Prostate gland (tissue), 2 donors: Measurements from ENCODE around the gene CACNA1I. TPM values are rescaled to one million over a fixed set of nuclear protein-coding genes. Genes with fewer than 3 reads are reported as not detected.

Experiments used
- DNase-seq: peaks from one replicate; pipeline ENCODE4 v3.0.0-alpha.2; 2019; ENCODE audit warnings: low spot score
- H3K27ac ChIP-seq, 2 donors: fragments of 200-600 bp; sonication (generic); 2 replicates each; pipeline ENCODE4 v1.5.1; 2017 to 2019
- H3K27me3 ChIP-seq: fragments of 200-600 bp; sonication (generic); replicated peaks from 2 replicates; pipeline ENCODE4 v1.5.1; 2019; ENCODE audit not compliant: insufficient read depth
- H3K36me3 ChIP-seq, 2 donors: fragments of 200-600 bp; sonication (generic); 1 replicate in 1 of 2; 2 replicates in 1 of 2; pipeline versions ENCODE4 v1.5.1 to v1.8.1; 2017 to 2019
- H3K4me1 ChIP-seq: fragments of 200-600 bp; sonication (generic); replicated peaks from 2 replicates; pipeline ENCODE4 v1.5.1; 2019
- H3K4me3 ChIP-seq, 2 donors: fragments of 200-600 bp; sonication (generic); 2 replicates each; pipeline ENCODE4 v1.5.1; 2017 to 2019
- H3K9me3 ChIP-seq: fragments of 200-600 bp; sonication (generic); 2 replicates; pipeline ENCODE4 v1.5.1; 2017
- CTCF ChIP-seq, 4 experiments: fragments of 200-600 bp in 2 of 4; fragments of 450-650 bp in 2 of 4; sonication (generic) in 2 of 4; IDR thresholded peaks; 1 replicate in 3 of 4; 2 replicates in 1 of 4; pipeline ENCODE4 v1.5.1; 2016 to 2019; ENCODE audit warnings: antibody characterized with exemption in 4 of 4, mild to moderate bottlenecking in 2 of 4, moderate library complexity in 2 of 4
- POLR2A ChIP-seq: fragments of 450-650 bp; IDR thresholded peaks from one replicate; pipeline ENCODE4 v1.6.1; 2016; ENCODE audit warnings: antibody characterized with exemption, mild to moderate bottlenecking
- POLR2AphosphoS5 ChIP-seq: sonication (generic); formaldehyde crosslinking; IDR thresholded peaks from one replicate; pipeline ENCODE4 v1.6.1; 2017; ENCODE audit warnings: antibody characterized with exemption
- WGBS: methylation state at CpG from one replicate; pipeline ENCODE4 v1.1.5; 2018; 5-methylcytosine and 5-hydroxymethylcytosine counted together
- intact Hi-C: fragments of 100-400 bp; cut with DNase I; formaldehyde crosslinking; loops from one replicate; pipeline ENCODE4 v1.14.2; 2022
- total RNA-seq, 2 donors: library from RNA; depleted of rRNA; stranded (reverse); fragments of >200 nt; gene quantifications; one replicate each; pipeline ENCODE4 v1.1.0, GENCODE V29; 2016

Gene CACNA1I
- total RNA-seq, 2 donors from 2014 or later = 0.05 to 0.68 TPM

- no peaks in the 10 kb centered on the region for H3K4me1 ChIP-seq
- H3K27me3 ChIP-seq = peaks cover 12% of the 10 kb centered on the region
- DNase-seq = no peak
- H3K9me3 ChIP-seq = no peaks in the 10 kb centered on the region
- no peak for TF ChIP-seq POLR2AphosphoS5
- no peak for TF ChIP-seq POLR2A
- intact Hi-C loops = no loop called here
- H3K4me3 ChIP-seq = no peak overlapping the region
- no peak overlapping the region for H3K27ac ChIP-seq
- 84% methylated on average over 16 of the region's 17 CpGs for WGBS
- no peaks in the 10 kb centered on the region for H3K36me3 ChIP-seq
These were observed 116.4 kb downstream of the CACNA1I start for GRCh38 chr22:39686776-39687525.

- intact Hi-C loops = no loop called here
- TF ChIP-seq CTCF (IDR thresholded peaks at IDR 0.05) (no peak), POLR2AphosphoS5 (no peak), POLR2A (no peak)
- H3K4me3 ChIP-seq = no peak overlapping the region
- WGBS = 92% methylated on average over 13 of the region's 13 CpGs
- peaks cover 12% of the 10 kb centered on the region for H3K27me3 ChIP-seq
- DNase-seq = no peak
- no peaks in the 10 kb centered on the region for H3K9me3 ChIP-seq
- H3K4me1 ChIP-seq = no peaks in the 10 kb centered on the region
- H3K36me3 ChIP-seq = no peaks in the 10 kb centered on the region
- H3K27ac ChIP-seq = no peak overlapping the region
These were observed 117.7 kb downstream of the CACNA1I start for GRCh38 chr22:39688186-39688785.

GRCh38 chr22:39689421-39689820 lies 118.9 kb downstream of the CACNA1I start:
- Histone ChIP-seq H3K36me3 (no peaks in the 10 kb centered on the region), H3K4me1 (no peaks in the 10 kb centered on the region), H3K27ac (no peak overlapping the region), H3K4me3 (no peak overlapping the region), H3K9me3 (no peaks in the 10 kb centered on the region), H3K27me3 (peaks cover 12% of the 10 kb centered on the region)
- TF ChIP-seq POLR2AphosphoS5 (no peak), POLR2A (no peak), CTCF (IDR thresholded peaks at IDR 0.05) (no peak)
- 88% methylated on average over 10 of the region's 10 CpGs for WGBS
- no peak for DNase-seq
- intact Hi-C loops = no loop called here

- peaks cover 6% of the 10 kb centered on the region for H3K27me3 ChIP-seq
- TF ChIP-seq POLR2AphosphoS5 = no peak
- no peak for TF ChIP-seq POLR2A
- no peak for TF ChIP-seq CTCF (IDR thresholded peaks at IDR 0.05)
- no peaks in the 10 kb centered on the region for H3K36me3 ChIP-seq
- WGBS = 25% methylated on average over 21 of the region's 25 CpGs
- no peak overlapping the region for H3K4me3 ChIP-seq
- no peaks in the 10 kb centered on the region for H3K4me1 ChIP-seq
- H3K9me3 ChIP-seq = no peaks in the 10 kb centered on the region
- H3K27ac ChIP-seq = no peak overlapping the region
- intact Hi-C loops = no loop called here
- DNase-seq = no peak
These were observed 120.5 kb downstream of the CACNA1I start for GRCh38 chr22:39690881-39691605.

- DNase-seq = no peak
These were observed 123.5 kb downstream of the CACNA1I start for GRCh38 chr22:39693943-39694500.

More at GRCh38 chr22:39693943-39694500, 123.5 kb downstream of the CACNA1I start:
- Histone ChIP-seq H3K4me1 (no peaks in the 10 kb centered on the region), H3K9me3 (no peaks in the 10 kb centered on the region), H3K27ac (no peak overlapping the region), H3K36me3 (no peaks in the 10 kb centered on the region), H3K4me3 (no peak overlapping the region), H3K27me3 (peaks cover under 1% of the 10 kb centered on the region)
- TF ChIP-seq CTCF (IDR thresholded peaks at IDR 0.05) (no peak), POLR2AphosphoS5 (no peak), POLR2A (no peak)
- intact Hi-C loops = no loop called here
- WGBS = 82% methylated on average over 14 of the region's 14 CpGs
